ENCODE measurements around the gene ANKRD18B.
"Not testable (repeated sequence)": the region's sequence is repeated elsewhere in the genome, so short reads cannot be mapped to it uniquely, and the experiment has no call there.

GRCh38 chr9:33528069-33528468 lies 4.0 kb downstream of the ANKRD18B start:
- TF ChIP-seq, protein P1, sequence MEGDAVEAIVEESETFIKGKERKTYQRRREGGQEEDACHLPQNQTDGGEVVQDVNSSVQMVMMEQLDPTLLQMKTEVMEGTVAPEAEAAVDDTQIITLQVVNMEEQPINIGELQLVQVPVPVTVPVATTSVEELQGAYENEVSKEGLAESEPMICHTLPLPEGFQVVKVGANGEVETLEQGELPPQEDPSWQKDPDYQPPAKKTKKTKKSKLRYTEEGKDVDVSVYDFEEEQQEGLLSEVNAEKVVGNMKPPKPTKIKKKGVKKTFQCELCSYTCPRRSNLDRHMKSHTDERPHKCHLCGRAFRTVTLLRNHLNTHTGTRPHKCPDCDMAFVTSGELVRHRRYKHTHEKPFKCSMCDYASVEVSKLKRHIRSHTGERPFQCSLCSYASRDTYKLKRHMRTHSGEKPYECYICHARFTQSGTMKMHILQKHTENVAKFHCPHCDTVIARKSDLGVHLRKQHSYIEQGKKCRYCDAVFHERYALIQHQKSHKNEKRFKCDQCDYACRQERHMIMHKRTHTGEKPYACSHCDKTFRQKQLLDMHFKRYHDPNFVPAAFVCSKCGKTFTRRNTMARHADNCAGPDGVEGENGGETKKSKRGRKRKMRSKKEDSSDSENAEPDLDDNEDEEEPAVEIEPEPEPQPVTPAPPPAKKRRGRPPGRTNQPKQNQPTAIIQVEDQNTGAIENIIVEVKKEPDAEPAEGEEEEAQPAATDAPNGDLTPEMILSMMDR (IDR thresholded peaks at IDR 0.05; ENCODE audit: poor library complexity, severe bottlenecking): not testable (repeated sequence)
- TF ChIP-seq POLR2AphosphoS5 (IDR thresholded peaks at IDR 0.05): not testable (repeated sequence)
